Astrocyte of the cerebellum (primary cell): ENCODE data around the gene CCT3.
"Not testable (repeated sequence)": the region's sequence is repeated elsewhere in the genome, so short reads cannot be mapped to it uniquely, and the experiment has no call there.

Experiments
- DNase-seq: peaks from one replicate; pipeline ENCODE4 v3.0.0-alpha.2; 2011; ENCODE audit warnings: low read depth
- H3K4me3 ChIP-seq: 2 replicates; pipeline ENCODE4 v1.5.1; 2011; ENCODE audit warnings: mild to moderate bottlenecking, low read depth, low read length, moderate library complexity
- in situ Hi-C: cut with HindIII; loops from 2 replicates; pipeline ENCODE4 v1.10.0; 2017; ENCODE audit warnings: low sequenced_read_pairs
- TF ChIP-seq, protein P1 (sequence below): IDR thresholded peaks from 2 replicates; pipeline ENCODE4 v1.5.1; 2012; ENCODE audit warnings: low read length, low read depth, moderate library complexity, mild to moderate bottlenecking; ENCODE audit errors: missing control alignments

Gene CCT3

GRCh38 chr1:156359249-156359648 is 21.2 kb upstream of the CCT3 start:
- no peak overlapping the region for H3K4me3 ChIP-seq
- in situ Hi-C loops = no loop called here
- TF ChIP-seq, protein P1, sequence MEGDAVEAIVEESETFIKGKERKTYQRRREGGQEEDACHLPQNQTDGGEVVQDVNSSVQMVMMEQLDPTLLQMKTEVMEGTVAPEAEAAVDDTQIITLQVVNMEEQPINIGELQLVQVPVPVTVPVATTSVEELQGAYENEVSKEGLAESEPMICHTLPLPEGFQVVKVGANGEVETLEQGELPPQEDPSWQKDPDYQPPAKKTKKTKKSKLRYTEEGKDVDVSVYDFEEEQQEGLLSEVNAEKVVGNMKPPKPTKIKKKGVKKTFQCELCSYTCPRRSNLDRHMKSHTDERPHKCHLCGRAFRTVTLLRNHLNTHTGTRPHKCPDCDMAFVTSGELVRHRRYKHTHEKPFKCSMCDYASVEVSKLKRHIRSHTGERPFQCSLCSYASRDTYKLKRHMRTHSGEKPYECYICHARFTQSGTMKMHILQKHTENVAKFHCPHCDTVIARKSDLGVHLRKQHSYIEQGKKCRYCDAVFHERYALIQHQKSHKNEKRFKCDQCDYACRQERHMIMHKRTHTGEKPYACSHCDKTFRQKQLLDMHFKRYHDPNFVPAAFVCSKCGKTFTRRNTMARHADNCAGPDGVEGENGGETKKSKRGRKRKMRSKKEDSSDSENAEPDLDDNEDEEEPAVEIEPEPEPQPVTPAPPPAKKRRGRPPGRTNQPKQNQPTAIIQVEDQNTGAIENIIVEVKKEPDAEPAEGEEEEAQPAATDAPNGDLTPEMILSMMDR = no peak
- no peak for DNase-seq

- DNase-seq = no peak
- H3K4me3 ChIP-seq = no peak overlapping the region
- TF ChIP-seq, protein P1 = no peak
- in situ Hi-C loops = no loop called here
These were observed 20.5 kb upstream of the CCT3 start for GRCh38 chr1:156358641-156359040.

DNA sequence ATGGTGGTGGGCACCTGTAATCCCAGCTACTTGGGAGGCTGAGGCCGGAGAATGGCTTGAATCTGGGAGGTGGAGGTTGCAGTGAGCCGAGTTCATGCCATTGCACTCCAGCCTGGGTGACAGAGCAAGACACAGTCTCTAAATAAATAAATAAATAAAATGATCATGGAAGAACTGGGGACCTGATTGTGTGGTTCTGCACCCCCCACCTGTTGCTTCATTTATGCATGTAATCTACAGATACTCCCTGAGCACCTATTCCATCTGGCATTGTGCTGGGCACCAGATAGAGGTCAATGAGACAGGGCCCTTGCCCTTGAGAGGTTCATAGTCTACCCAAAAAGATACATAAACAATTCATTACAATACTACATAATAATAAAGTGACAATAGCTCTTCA is 19.9 kb upstream of the CCT3 start:
- in situ Hi-C loops = no loop called here
- no peak overlapping the region for H3K4me3 ChIP-seq
- no peak for DNase-seq

GRCh38 chr1:156356875-156357534 is 18.9 kb upstream of the CCT3 start:
- no peak for DNase-seq
- in situ Hi-C loops = no loop called here
- no peak overlapping the region for H3K4me3 ChIP-seq
- TF ChIP-seq, protein P1 = peak; percentile 81

More for the DNA sequence above, 19.9 kb upstream of the CCT3 start:
- TF ChIP-seq, protein P1 = no peak

GRCh38 chr1:156356262-156356874 is 18.3 kb upstream of the CCT3 start:
- DNase-seq = no peak
- in situ Hi-C loops = no loop called here
- TF ChIP-seq, protein P1 = no peak
- no peak overlapping the region for H3K4me3 ChIP-seq

DNA sequence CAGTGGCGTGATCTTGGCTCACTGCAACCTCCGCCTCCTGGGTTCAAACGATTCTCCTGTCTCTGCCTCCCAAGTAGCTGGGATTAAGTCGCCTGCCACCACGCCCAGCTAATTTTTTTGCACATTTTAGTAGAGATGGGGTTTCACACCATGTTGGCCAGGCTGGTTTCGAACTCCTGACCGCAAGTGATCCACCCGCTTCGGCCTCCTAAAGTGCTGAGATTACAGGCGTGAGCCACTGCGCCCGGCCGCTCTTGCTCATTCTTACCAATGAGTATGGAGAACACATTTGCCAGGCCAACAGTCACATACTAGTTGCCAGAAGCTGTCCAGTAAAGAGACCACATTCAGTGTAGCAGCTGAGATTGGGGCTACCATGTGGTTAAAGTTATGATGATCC is 14.4 kb upstream of the CCT3 start:
- DNase-seq, in situ Hi-C loops, H3K4me3 ChIP-seq: not testable (repeated sequence)

DNA sequence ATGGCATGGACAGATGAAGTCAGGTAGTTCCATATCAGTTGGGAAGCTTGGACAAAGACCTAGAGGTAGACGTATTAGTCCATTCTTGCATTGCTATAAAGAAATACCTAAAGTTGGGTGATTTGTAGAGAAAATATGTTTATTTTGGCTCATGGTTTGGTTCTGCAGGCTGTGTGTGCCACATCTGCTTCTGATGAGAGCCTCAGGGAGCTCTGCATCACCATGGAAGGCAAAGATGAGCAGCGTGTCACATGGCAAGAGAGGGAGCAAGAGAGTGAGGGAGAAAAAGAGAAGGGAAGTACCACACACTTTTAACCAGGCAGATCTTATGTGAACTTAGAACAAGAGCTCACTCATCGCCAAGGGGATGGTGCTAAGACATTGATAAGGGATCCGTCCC is 9.2 kb upstream of the CCT3 start:
- H3K4me3 ChIP-seq = no peak overlapping the region
- in situ Hi-C loops = no loop called here
- DNase-seq = no peak

More for the DNA sequence above, 9.2 kb upstream of the CCT3 start:
- TF ChIP-seq, protein P1 = no peak
